ENCODE data around the gene CTIF.

CTIF gene

GRCh38 chr18:48632676-48633257, 93.9 kb downstream of the CTIF start:
- H3K36me3 ChIP-seq (replicated peaks; ENCODE audit: insufficient read depth, low read length), result no peaks in the 10 kb centered on the region

GRCh38 chr18:48634491-48634890, 95.7 kb downstream of the CTIF start:
- H3K36me3 ChIP-seq (replicated peaks; ENCODE audit: insufficient read depth, low read length), result no peaks in the 10 kb centered on the region
- no peaks in the 10 kb centered on the region for H3K79me2 ChIP-seq (ENCODE audit: low read length)
- no peak for DNase-seq
- H3K9ac ChIP-seq (ENCODE audit: low read length), result no peak overlapping the region
- no peaks in the 10 kb centered on the region for H3K9me3 ChIP-seq (replicated peaks; ENCODE audit: insufficient read depth, low read length)
- no peaks in the 10 kb centered on the region for H3K4me1 ChIP-seq (ENCODE audit: low read length)
- no peaks in the 10 kb centered on the region for H3F3A ChIP-seq (ENCODE audit: insufficient read depth, low read length)
- H3K27me3 ChIP-seq (replicated peaks; ENCODE audit: insufficient read depth, low read length), result no peaks in the 10 kb centered on the region
- no peak overlapping the region for H3K4me3 ChIP-seq (ENCODE audit: low read length)
- H3K27ac ChIP-seq (ENCODE audit: low read length), result no peak overlapping the region
- H4K20me1 ChIP-seq (ENCODE audit: insufficient read depth, low read length), result no peaks in the 10 kb centered on the region
- TF ChIP-seq CTCF (IDR thresholded peaks at IDR 0.05; ENCODE audit: low read length) (no peak), EZH2phosphoT487 (IDR thresholded peaks at IDR 0.05; ENCODE audit: low read length) (no peak), EZH2 (optimal IDR thresholded peaks at IDR 0.05; ENCODE audit: low read depth, low read length) (no peak)
- no peak overlapping the region for H3K4me2 ChIP-seq (ENCODE audit: low read depth, low read length)
- H3K9me2 ChIP-seq (replicated peaks; ENCODE audit: insufficient read depth, low read length), result no peaks in the 10 kb centered on the region
- H2AFZ ChIP-seq (ENCODE audit: low read length), result no peak overlapping the region

More at GRCh38 chr18:48632676-48633257, 93.9 kb downstream of the CTIF start:
- Histone ChIP-seq H2AFZ (ENCODE audit: low read length) (no peak overlapping the region), H3K9ac (ENCODE audit: low read length) (no peak overlapping the region), H3F3A (ENCODE audit: insufficient read depth, low read length) (no peaks in the 10 kb centered on the region), H3K27ac (ENCODE audit: low read length) (no peak overlapping the region), H3K4me1 (ENCODE audit: low read length) (no peaks in the 10 kb centered on the region), H3K9me2 (replicated peaks; ENCODE audit: insufficient read depth, low read length) (no peaks in the 10 kb centered on the region), H3K4me2 (ENCODE audit: low read depth, low read length) (no peak overlapping the region), H3K27me3 (replicated peaks; ENCODE audit: insufficient read depth, low read length) (no peaks in the 10 kb centered on the region), H3K4me3 (ENCODE audit: low read length) (no peak overlapping the region), H4K20me1 (ENCODE audit: insufficient read depth, low read length) (no peaks in the 10 kb centered on the region), H3K9me3 (replicated peaks; ENCODE audit: insufficient read depth, low read length) (no peaks in the 10 kb centered on the region), H3K79me2 (ENCODE audit: low read length) (no peaks in the 10 kb centered on the region)
- TF ChIP-seq EZH2 (optimal IDR thresholded peaks at IDR 0.05; ENCODE audit: low read depth, low read length), result no peak
- DNase-seq, result no peak

DNA sequence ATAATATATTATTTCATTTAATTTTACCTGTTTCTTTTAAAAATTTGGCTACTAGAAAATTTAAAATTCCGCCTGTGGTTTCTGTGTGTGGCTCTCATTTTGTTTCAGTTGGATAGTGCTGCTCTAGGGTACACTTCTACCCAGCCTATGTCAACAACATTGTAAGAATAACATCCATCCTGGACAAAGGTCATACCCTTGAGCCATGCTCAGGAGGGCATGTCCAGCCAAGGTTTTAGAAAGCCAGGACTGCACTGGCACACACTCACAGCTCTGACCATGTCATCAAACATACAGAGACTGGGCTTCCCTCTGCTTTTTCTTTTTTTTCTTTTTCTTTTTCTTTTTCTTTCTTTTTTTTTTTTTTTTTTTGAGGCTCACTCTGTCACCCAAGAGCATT, 96.1 kb downstream of the CTIF start:
- Histone ChIP-seq H3F3A (ENCODE audit: insufficient read depth, low read length) (no peaks in the 10 kb centered on the region), H3K9me3 (replicated peaks; ENCODE audit: insufficient read depth, low read length) (no peaks in the 10 kb centered on the region), H3K9me2 (replicated peaks; ENCODE audit: insufficient read depth, low read length) (no peaks in the 10 kb centered on the region), H3K27ac (ENCODE audit: low read length) (no peak overlapping the region), H3K79me2 (ENCODE audit: low read length) (no peaks in the 10 kb centered on the region), H2AFZ (ENCODE audit: low read length) (no peak overlapping the region), H4K20me1 (ENCODE audit: insufficient read depth, low read length) (no peaks in the 10 kb centered on the region), H3K36me3 (replicated peaks; ENCODE audit: insufficient read depth, low read length) (no peaks in the 10 kb centered on the region), H3K4me3 (ENCODE audit: low read length) (no peak overlapping the region), H3K27me3 (replicated peaks; ENCODE audit: insufficient read depth, low read length) (no peaks in the 10 kb centered on the region), H3K4me2 (ENCODE audit: low read depth, low read length) (no peak overlapping the region), H3K4me1 (ENCODE audit: low read length) (no peaks in the 10 kb centered on the region), H3K9ac (ENCODE audit: low read length) (no peak overlapping the region)
- TF ChIP-seq EZH2phosphoT487 (IDR thresholded peaks at IDR 0.05; ENCODE audit: low read length) (no peak), CTCF (IDR thresholded peaks at IDR 0.05; ENCODE audit: low read length) (no peak)
- DNase-seq, result no peak

- Histone ChIP-seq H3K9ac (ENCODE audit: low read length) (no peak overlapping the region), H3K4me1 (ENCODE audit: low read length) (no peaks in the 10 kb centered on the region), H3K9me3 (replicated peaks; ENCODE audit: insufficient read depth, low read length) (no peaks in the 10 kb centered on the region), H3K4me3 (ENCODE audit: low read length) (no peak overlapping the region), H3K9me2 (replicated peaks; ENCODE audit: insufficient read depth, low read length) (no peaks in the 10 kb centered on the region), H2AFZ (ENCODE audit: low read length) (no peak overlapping the region), H3K79me2 (ENCODE audit: low read length) (no peaks in the 10 kb centered on the region), H3K27me3 (replicated peaks; ENCODE audit: insufficient read depth, low read length) (no peaks in the 10 kb centered on the region), H3K4me2 (ENCODE audit: low read depth, low read length) (no peak overlapping the region), H3K27ac (ENCODE audit: low read length) (no peak overlapping the region), H4K20me1 (ENCODE audit: insufficient read depth, low read length) (no peaks in the 10 kb centered on the region), H3K36me3 (replicated peaks; ENCODE audit: insufficient read depth, low read length) (no peaks in the 10 kb centered on the region), H3F3A (ENCODE audit: insufficient read depth, low read length) (no peaks in the 10 kb centered on the region)
- no peak for TF ChIP-seq CTCF (IDR thresholded peaks at IDR 0.05; ENCODE audit: low read length)
- TF ChIP-seq EZH2 (optimal IDR thresholded peaks at IDR 0.05; ENCODE audit: low read depth, low read length), result no peak
- TF ChIP-seq EZH2phosphoT487 (IDR thresholded peaks at IDR 0.05; ENCODE audit: low read length), result no peak
- DNase-seq, result no peak
Observed at GRCh38 chr18:48635806-48636205, 97.0 kb downstream of the CTIF start.

Measured in MM.1S (cell line).